Endothelial cell of umbilical vein (primary cell): ENCODE results near the gene DACT3. TPM values are rescaled to one million over a fixed set of nuclear protein-coding genes. Genes with fewer than 3 reads are reported as not detected.
A peak's percentile ranks its signal among the peaks of the same experiment; 100 is the strongest.

Experiments
- BruUV-seq: library from RNA; stranded (reverse); fragments of 400-500 nt; replicated peaks from 2 replicates; lab custom pipeline; 2021; lab: Mats Ljungman, UMichigan
- CTCF ChIA-PET: fragments of 300-600, 350-600 bp; sonication (Branson Sonifier 250); formaldehyde crosslinking; loops from one replicate; lab custom pipeline; 2021; ENCODE audit warnings: antibody characterized with exemption, inconsistent platforms; lab: Charles Lee
- POLR2A ChIA-PET: fragments of 300-600, 350-600 bp; sonication (Branson Sonifier 250); formaldehyde crosslinking; loops from one replicate; lab custom pipeline; 2021; ENCODE audit warnings: antibody characterized with exemption, inconsistent platforms; lab: Charles Lee
- DNase-seq: peaks from one replicate; pipeline ENCODE4 v3.0.0-alpha.2; 2011; ENCODE audit warnings: low read depth, low spot score
- FAIRE-seq: peaks from 2 replicates; lab custom pipeline; 2011; peaks lifted over from hg19 to GRCh38; lab: Jason Lieb, UNC
- H2AFZ ChIP-seq: 2 replicates; pipeline ENCODE4 v1.6.0; 2012; ENCODE audit warnings: low read depth, low read length, control low read depth, inconsistent platforms
- H3K27ac ChIP-seq: 2 replicates; pipeline ENCODE4 v1.5.1; 2011; ENCODE audit warnings: low read depth, mild to moderate bottlenecking, control low read depth, low read length, moderate library complexity; ENCODE audit not compliant: insufficient read depth
- H3K27me3 ChIP-seq, 2 experiments: 2 replicates each; pipeline versions ENCODE4 v1.6.0 to v1.6.1; 2011; ENCODE audit warnings: low read length in 2 of 2, mixed read lengths in 1 of 2; ENCODE audit not compliant: control insufficient read depth in 2 of 2, insufficient read depth in 2 of 2
- H3K36me3 ChIP-seq, 2 experiments: 2 replicates in 1 of 2; 3 replicates in 1 of 2; pipeline ENCODE4 v1.5.1; 2011; ENCODE audit warnings: low read length in 2 of 2, mild to moderate bottlenecking in 1 of 2, moderate library complexity in 1 of 2; ENCODE audit not compliant: control insufficient read depth in 2 of 2, insufficient read depth in 2 of 2; ENCODE audit errors: extremely low read depth in 1 of 2
- H3K4me1 ChIP-seq: 3 replicates; pipeline ENCODE4 v1.5.1; 2011; ENCODE audit warnings: mild to moderate bottlenecking, low read length; ENCODE audit not compliant: control insufficient read depth, insufficient read depth; ENCODE audit errors: extremely low read depth
- H3K4me2 ChIP-seq: 2 replicates; pipeline ENCODE4 v1.6.1; 2011; ENCODE audit warnings: low read length, control low read depth, mixed read lengths; ENCODE audit not compliant: insufficient read depth
- H3K4me3 ChIP-seq, 3 experiments: fragments of 200-600 bp in 1 of 3; sonication (generic), shearing (Covaris generic) in 1 of 3; replicated peaks in 1 of 3; 2 replicates each; pipeline ENCODE4 v1.5.1; 2011 to 2016; ENCODE audit warnings: control low read depth in 3 of 3, low read length in 3 of 3, mild to moderate bottlenecking in 2 of 3, inconsistent platforms in 1 of 3, low read depth in 1 of 3, moderate library complexity in 1 of 3; ENCODE audit not compliant: insufficient read depth in 1 of 3
- H3K79me2 ChIP-seq: 2 replicates; pipeline ENCODE4 v1.6.0; 2012; ENCODE audit warnings: low read length, inconsistent platforms; ENCODE audit not compliant: control insufficient read depth, insufficient read depth
- H3K9ac ChIP-seq: replicated peaks from 2 replicates; pipeline ENCODE3; 2011; ENCODE audit warnings: low read length, control low read depth; ENCODE audit not compliant: insufficient read depth; ENCODE audit errors: extremely low read depth
- H3K9me1 ChIP-seq: replicated peaks from 3 replicates; pipeline ENCODE4 v1.6.0; 2011; ENCODE audit warnings: mild to moderate bottlenecking, low read length; ENCODE audit not compliant: control insufficient read depth, insufficient read depth; ENCODE audit errors: extremely low read depth
- H3K9me3 ChIP-seq: replicated peaks from 2 replicates; pipeline ENCODE4 v1.5.1; 2012; ENCODE audit warnings: low read length, inconsistent platforms; ENCODE audit not compliant: control insufficient read depth, insufficient read depth
- H4K20me1 ChIP-seq: replicated peaks from 2 replicates; pipeline ENCODE3; 2011; ENCODE audit warnings: mild to moderate bottlenecking, low read length; ENCODE audit not compliant: control insufficient read depth, insufficient read depth; ENCODE audit errors: extremely low read depth
- FOS ChIP-seq: IDR thresholded peaks from 2 replicates; pipeline ENCODE4 v1.6.1; 2011; ENCODE audit warnings: mild to moderate bottlenecking, low read length, moderate library complexity, borderline replicate concordance; ENCODE audit not compliant: insufficient read depth
- GATA2 ChIP-seq: IDR thresholded peaks from 2 replicates; pipeline ENCODE4 v1.7.0; 2011; ENCODE audit warnings: low read depth, mild to moderate bottlenecking, moderate library complexity, mixed read lengths, low read length; ENCODE audit not compliant: insufficient read length, insufficient read depth
- JUN ChIP-seq: IDR thresholded peaks from 2 replicates; pipeline ENCODE4 v1.6.1; 2011; ENCODE audit warnings: borderline replicate concordance, low read depth; ENCODE audit not compliant: insufficient read length, insufficient read depth
- POLR2A ChIP-seq: IDR thresholded peaks from 2 replicates; pipeline ENCODE4 v1.6.1; 2012; ENCODE audit warnings: low read depth, mild to moderate bottlenecking, control low read depth, low read length
- POLR2AphosphoS5 ChIP-seq: IDR thresholded peaks from 2 replicates; pipeline ENCODE4 v1.6.1; 2012; ENCODE audit warnings: low read depth, mild to moderate bottlenecking, control low read depth, low read length, moderate library complexity; ENCODE audit not compliant: insufficient read depth
- dilution Hi-C: fragments of 300-500 bp; cut with MboI; formaldehyde crosslinking; loops from one replicate; pipeline ENCODE4 v1.15.0; 2019; ENCODE audit warnings: low sequenced_read_pairs; ENCODE audit not compliant: extremely low pct_ligation_motif_present
- intact Hi-C: fragments of 100-400 bp; cut with micrococcal nuclease; formaldehyde crosslinking; loops from one replicate; pipeline ENCODE4 v1.10.0; 2022
- polyA plus RNA-seq, 4 experiments: library from polyadenylated mRNA; depleted of rRNA in 3 of 4; stranded (reverse) in 3 of 4; unstranded in 1 of 4; fragments of >200 nt; gene quantifications; 2 replicates each; pipeline versions ENCODE4 v1.2.1 to v1.2.3, GENCODE V29; 2011 to 2012; ENCODE audit warnings: missing spikeins in 1 of 4
- total RNA-seq: library from RNA; stranded (reverse); gene quantifications from 2 replicates; pipeline ENCODE4 v1.2.3, GENCODE V29; 2021
- TF ChIP-seq, protein P1 (sequence below), 2 donors: IDR thresholded peaks; 1 replicate in 1 of 2; 2 replicates in 1 of 2; pipeline ENCODE4 v1.5.1; 2011; ENCODE audit warnings: low read length in 2 of 2, mild to moderate bottlenecking in 2 of 2, moderate library complexity in 2 of 2, control low read depth in 1 of 2, inconsistent platforms in 1 of 2, low read depth in 1 of 2; ENCODE audit not compliant: insufficient read depth in 1 of 2; ENCODE audit errors: extremely low read depth in 1 of 2

The DACT3 gene
- total and polyA plus RNA-seq, 2 donors (not counting 3 experiments of a cell fraction or from before 2014, with no cell fraction given) = 0.22 to 0.76 TPM

GRCh38 chr19:46704379-46705076 is 43.5 kb upstream of the DACT3 start:
- Histone ChIP-seq H3K4me1 (no peaks in the 10 kb centered on the region), H4K20me1 (no peaks in the 10 kb centered on the region), H3K36me3 (peaks cover 16 to 33% of the 10 kb centered on the region in 2 experiments), H3K27me3 (no peaks in the 10 kb centered on the region), H3K9ac (no peak overlapping the region), H3K4me3 (no peak overlapping the region), H3K4me2 (no peak overlapping the region), H2AFZ (no peak overlapping the region), H3K9me1 (no peaks in the 10 kb centered on the region), H3K27ac (no peak overlapping the region), H3K9me3 (no peaks in the 10 kb centered on the region), H3K79me2 (peaks cover 2% of the 10 kb centered on the region)
- FAIRE-seq (peak; percentile 86), DNase-seq (peak; percentile 64)
- dilution Hi-C loops = no loop called here
- no TSS peak for BruUV-seq
- intact Hi-C loops = loop anchor here (1.0 kb wide), 2 partner anchors 24 to 49 kb away; no protein-coding TSS in a partner anchor
- ChIA-PET CTCF (interaction anchor here (0.7 to 10.0 kb wide), 12 partner anchors 10 to 136 kb away, joined by 3 to 95 read pairs (median 6); partner anchors contain the start of genes FKRP and PRKD2), POLR2A (interaction anchor here (0.6 kb wide), 1 partner anchor 23 kb away, joined by 5 read pairs; no protein-coding TSS in a partner anchor)
- TF ChIP-seq FOS (no peak), POLR2AphosphoS5 (peak; percentile 41), POLR2A (peak; percentile 26), JUN (no peak), GATA2 (no peak)
- TF ChIP-seq, protein P1, sequence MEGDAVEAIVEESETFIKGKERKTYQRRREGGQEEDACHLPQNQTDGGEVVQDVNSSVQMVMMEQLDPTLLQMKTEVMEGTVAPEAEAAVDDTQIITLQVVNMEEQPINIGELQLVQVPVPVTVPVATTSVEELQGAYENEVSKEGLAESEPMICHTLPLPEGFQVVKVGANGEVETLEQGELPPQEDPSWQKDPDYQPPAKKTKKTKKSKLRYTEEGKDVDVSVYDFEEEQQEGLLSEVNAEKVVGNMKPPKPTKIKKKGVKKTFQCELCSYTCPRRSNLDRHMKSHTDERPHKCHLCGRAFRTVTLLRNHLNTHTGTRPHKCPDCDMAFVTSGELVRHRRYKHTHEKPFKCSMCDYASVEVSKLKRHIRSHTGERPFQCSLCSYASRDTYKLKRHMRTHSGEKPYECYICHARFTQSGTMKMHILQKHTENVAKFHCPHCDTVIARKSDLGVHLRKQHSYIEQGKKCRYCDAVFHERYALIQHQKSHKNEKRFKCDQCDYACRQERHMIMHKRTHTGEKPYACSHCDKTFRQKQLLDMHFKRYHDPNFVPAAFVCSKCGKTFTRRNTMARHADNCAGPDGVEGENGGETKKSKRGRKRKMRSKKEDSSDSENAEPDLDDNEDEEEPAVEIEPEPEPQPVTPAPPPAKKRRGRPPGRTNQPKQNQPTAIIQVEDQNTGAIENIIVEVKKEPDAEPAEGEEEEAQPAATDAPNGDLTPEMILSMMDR (IDR thresholded peaks at IDR 0.05; ENCODE audit: extremely low read depth in 1 of 2, insufficient read depth in 1 of 2, low read depth in 1 of 2, low read length in 2 of 2) = peak; percentile 95 to 98
